ENCODE results near the gene SMCR8. TPM values are rescaled to one million over a fixed set of nuclear protein-coding genes. Genes with fewer than 3 reads are reported as not detected.

The SMCR8 gene
- total RNA-seq, 1 donor from 2014 or later = 8.9 TPM

DNA sequence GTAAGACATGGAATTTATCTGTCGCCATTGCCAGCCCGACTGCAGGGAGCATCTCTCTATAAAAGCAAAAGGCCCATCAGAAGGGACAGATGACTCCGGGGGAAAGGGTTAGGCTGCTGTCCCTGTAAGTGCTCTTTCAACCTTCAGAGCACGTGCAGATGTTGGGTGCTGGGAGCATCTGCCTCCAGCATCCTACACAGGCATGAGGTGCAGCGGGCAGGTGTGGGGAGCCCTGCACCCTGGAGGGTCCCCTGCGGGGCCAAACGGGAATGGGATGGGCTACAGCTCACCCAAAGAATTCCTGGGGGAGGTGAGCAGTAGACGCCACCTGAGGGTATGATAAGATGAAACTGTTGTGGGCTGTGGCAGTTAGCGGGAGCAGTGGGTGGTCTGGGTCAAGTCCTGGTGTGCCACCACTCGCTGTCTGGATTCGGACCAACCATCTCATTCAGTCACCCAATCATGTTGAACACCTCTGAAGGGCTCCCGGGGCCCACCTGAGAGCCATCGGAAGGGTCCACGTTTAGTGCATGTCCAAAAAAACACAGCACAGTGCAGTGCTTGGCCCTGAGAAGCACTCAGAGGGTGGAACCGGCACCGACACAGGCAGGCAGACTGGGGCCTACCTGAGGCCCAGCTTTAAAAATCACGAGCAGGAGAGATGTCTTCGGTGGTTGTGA lies 3.8 kb downstream of the SMCR8 start:
- H3K9me3 Mint-ChIP-seq = no peaks in the 10 kb centered on the region
- no peak overlapping the region for H3K27ac Mint-ChIP-seq
- TF ChIP-seq, protein P1, sequence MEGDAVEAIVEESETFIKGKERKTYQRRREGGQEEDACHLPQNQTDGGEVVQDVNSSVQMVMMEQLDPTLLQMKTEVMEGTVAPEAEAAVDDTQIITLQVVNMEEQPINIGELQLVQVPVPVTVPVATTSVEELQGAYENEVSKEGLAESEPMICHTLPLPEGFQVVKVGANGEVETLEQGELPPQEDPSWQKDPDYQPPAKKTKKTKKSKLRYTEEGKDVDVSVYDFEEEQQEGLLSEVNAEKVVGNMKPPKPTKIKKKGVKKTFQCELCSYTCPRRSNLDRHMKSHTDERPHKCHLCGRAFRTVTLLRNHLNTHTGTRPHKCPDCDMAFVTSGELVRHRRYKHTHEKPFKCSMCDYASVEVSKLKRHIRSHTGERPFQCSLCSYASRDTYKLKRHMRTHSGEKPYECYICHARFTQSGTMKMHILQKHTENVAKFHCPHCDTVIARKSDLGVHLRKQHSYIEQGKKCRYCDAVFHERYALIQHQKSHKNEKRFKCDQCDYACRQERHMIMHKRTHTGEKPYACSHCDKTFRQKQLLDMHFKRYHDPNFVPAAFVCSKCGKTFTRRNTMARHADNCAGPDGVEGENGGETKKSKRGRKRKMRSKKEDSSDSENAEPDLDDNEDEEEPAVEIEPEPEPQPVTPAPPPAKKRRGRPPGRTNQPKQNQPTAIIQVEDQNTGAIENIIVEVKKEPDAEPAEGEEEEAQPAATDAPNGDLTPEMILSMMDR (IDR thresholded peaks at IDR 0.05) = no peak
- TF ChIP-seq EZH2phosphoT487 (IDR thresholded peaks at IDR 0.05) (no peak), EZH2 (IDR thresholded peaks at IDR 0.05) (no peak)
- Histone ChIP-seq H2AFZ (replicated peaks) (no peak overlapping the region), H3K27ac (no peak overlapping the region), H3K9ac (peak overlapping the region; percentile 5), H3F3A (ENCODE audit: low read depth) (peaks cover 6% of the 10 kb centered on the region), H3K4me2 (no peak overlapping the region), H3K9me3 (ENCODE audit: low read depth) (no peaks in the 10 kb centered on the region), H3K4me3 (no peak overlapping the region), H3K27me3 (no peaks in the 10 kb centered on the region), H3K36me3 (no peaks in the 10 kb centered on the region), H4K20me1 (ENCODE audit: low read depth) (peaks cover 28% of the 10 kb centered on the region), H3K4me1 (peaks cover 6% of the 10 kb centered on the region), H3K79me2 (ENCODE audit: low read depth) (peaks cover 54% of the 10 kb centered on the region)
- no peak for DNase-seq (ENCODE audit: low spot score)
- H3K27me3 Mint-ChIP-seq (ENCODE audit: insufficient read depth, low read depth) = peaks cover 3% of the 10 kb centered on the region
- H3K4me1 Mint-ChIP-seq = peaks cover 28% of the 10 kb centered on the region
- H3K36me3 Mint-ChIP-seq = peaks cover 3% of the 10 kb centered on the region
- H3K4me3 Mint-ChIP-seq = peak overlapping the region; percentile 13

DNA sequence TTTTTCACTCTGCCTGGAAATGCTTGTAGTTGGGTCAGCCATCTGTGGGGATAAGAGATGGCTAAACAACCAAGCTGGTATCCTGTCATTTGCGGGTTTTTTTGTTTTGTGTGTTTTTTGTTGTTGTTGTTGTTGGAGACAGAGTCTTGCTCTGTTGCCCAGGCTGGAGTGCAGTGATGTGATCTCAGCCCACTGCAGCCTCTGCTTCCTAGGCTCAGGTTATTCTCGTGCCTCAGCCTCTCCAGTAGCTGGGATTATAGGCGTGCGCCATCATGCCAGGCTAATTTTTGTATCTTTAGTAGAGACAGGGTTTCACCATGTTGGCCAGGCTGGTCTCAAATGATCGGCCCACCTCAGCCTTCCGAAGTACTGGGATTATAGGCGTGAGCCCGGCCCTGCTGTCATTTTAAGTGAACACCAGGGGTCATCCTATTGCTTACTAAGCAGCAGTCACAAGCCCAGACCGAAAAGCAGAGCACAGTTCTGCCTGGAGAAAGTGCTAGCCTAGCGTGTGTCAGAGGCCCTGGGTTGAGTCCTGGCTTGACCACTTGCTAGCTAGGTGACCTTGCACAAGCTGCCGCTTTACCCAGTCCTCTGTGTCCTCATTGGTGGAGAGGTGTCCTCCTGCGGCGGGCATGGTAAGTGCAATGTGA lies 4.6 kb downstream of the SMCR8 start:
- Histone ChIP-seq H4K20me1 (ENCODE audit: low read depth) (peaks cover 27% of the 10 kb centered on the region), H3K27me3 (no peaks in the 10 kb centered on the region), H3K4me2 (no peak overlapping the region), H2AFZ (replicated peaks) (no peak overlapping the region), H3K27ac (no peak overlapping the region), H3K4me1 (peaks cover 6% of the 10 kb centered on the region), H3K4me3 (no peak overlapping the region), H3F3A (ENCODE audit: low read depth) (peaks cover 6% of the 10 kb centered on the region), H3K9ac (no peak overlapping the region), H3K9me3 (ENCODE audit: low read depth) (no peaks in the 10 kb centered on the region), H3K36me3 (no peaks in the 10 kb centered on the region), H3K79me2 (ENCODE audit: low read depth) (peaks cover 46% of the 10 kb centered on the region)
- Mint-ChIP-seq H3K4me3 (no peak overlapping the region), H3K36me3 (peaks cover 5% of the 10 kb centered on the region), H3K4me1 (peaks cover 27% of the 10 kb centered on the region), H3K27me3 (ENCODE audit: insufficient read depth, low read depth) (peaks cover 3% of the 10 kb centered on the region), H3K27ac (no peak overlapping the region), H3K9me3 (no peaks in the 10 kb centered on the region)
- TF ChIP-seq EZH2phosphoT487 (IDR thresholded peaks at IDR 0.05) (no peak), EZH2 (IDR thresholded peaks at IDR 0.05) (no peak)
- TF ChIP-seq, protein P1 (IDR thresholded peaks at IDR 0.05) = peak; percentile 64
- DNase-seq (ENCODE audit: low spot score) = peak; percentile 80

DNA sequence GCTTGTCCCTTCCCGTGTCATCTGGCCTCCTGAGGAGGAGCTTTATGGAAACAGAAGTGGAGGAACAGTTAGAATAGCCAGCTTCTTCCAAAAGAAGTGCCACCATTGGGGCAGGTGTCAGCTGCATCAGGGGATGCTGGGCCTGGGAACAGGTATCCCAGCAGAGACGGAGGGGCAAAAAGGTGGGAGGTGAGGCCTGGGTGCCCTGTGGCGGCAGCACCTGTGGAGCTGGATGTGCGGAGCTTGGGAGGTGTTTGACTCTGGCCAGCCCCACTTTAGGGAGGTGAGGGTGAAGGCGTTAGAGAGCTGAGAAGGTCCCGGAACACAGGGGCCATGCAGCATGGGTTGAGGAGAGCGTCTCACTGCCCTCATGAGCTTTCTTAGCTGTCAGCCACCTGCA lies 5.2 kb downstream of the SMCR8 start:
- H3K36me3 Mint-ChIP-seq = peaks cover 5% of the 10 kb centered on the region
- H3K4me3 ChIP-seq = no peak overlapping the region
- H3K9ac ChIP-seq = no peak overlapping the region

More for the DNA sequence above, 5.2 kb downstream of the SMCR8 start:
- no peak overlapping the region for H3K4me3 Mint-ChIP-seq
- Histone ChIP-seq H2AFZ (replicated peaks) (no peak overlapping the region), H3K79me2 (ENCODE audit: low read depth) (peaks cover 46% of the 10 kb centered on the region), H4K20me1 (ENCODE audit: low read depth) (peaks cover 27% of the 10 kb centered on the region), H3K27me3 (no peaks in the 10 kb centered on the region), H3F3A (ENCODE audit: low read depth) (peaks cover 4% of the 10 kb centered on the region), H3K4me2 (no peak overlapping the region), H3K36me3 (no peaks in the 10 kb centered on the region), H3K27ac (no peak overlapping the region), H3K9me3 (ENCODE audit: low read depth) (no peaks in the 10 kb centered on the region), H3K4me1 (peaks cover 6% of the 10 kb centered on the region)
- H3K27ac Mint-ChIP-seq = no peak overlapping the region
- H3K4me1 Mint-ChIP-seq = peaks cover 27% of the 10 kb centered on the region
- no peak for DNase-seq (ENCODE audit: low spot score)
- H3K27me3 Mint-ChIP-seq (ENCODE audit: insufficient read depth, low read depth) = peaks cover 3% of the 10 kb centered on the region
- no peak for TF ChIP-seq EZH2 (IDR thresholded peaks at IDR 0.05)
- TF ChIP-seq, protein P1 (IDR thresholded peaks at IDR 0.05) = no peak
- no peaks in the 10 kb centered on the region for H3K9me3 Mint-ChIP-seq
